Motor neuron (in vitro differentiated cells): ENCODE results near the gene CAV2. TPM values are rescaled to one million over a fixed set of nuclear protein-coding genes. Genes with fewer than 3 reads are reported as not detected.

Experiments
- ATAC-seq, 8 experiments: fragments of 200-7000 bp; cut with Tn5 transposase; replicated peaks in 6 of 8; 2 replicates each; pipeline ENCODE4 v1.8.0; 2021; ENCODE audit warnings: mild to moderate bottlenecking in 8 of 8, moderate library complexity in 8 of 8
- H3K27ac ChIP-seq, 2 donors: fragments of 250-450 bp; sonication (Bioruptor Pico); 2 replicates each; pipeline ENCODE4 v1.9.0; 2021; ENCODE audit warnings: antibody characterized with exemption in 2 of 2, mild to moderate bottlenecking in 2 of 2, moderate library complexity in 1 of 2
- H3K4me1 ChIP-seq, 2 donors: fragments of 250-450 bp; sonication (Bioruptor Pico); replicated peaks in 1 of 2; 2 replicates each; pipeline ENCODE4 v1.6.1; 2021; ENCODE audit warnings: antibody characterized with exemption in 2 of 2, mild to moderate bottlenecking in 2 of 2, moderate library complexity in 1 of 2
- H3K4me3 ChIP-seq, 5 donors: fragments of 250-450 bp; sonication (Bioruptor Pico); 2 replicates each; pipeline ENCODE4 v1.9.0; 2021; ENCODE audit warnings: antibody characterized with exemption in 5 of 5, mild to moderate bottlenecking in 5 of 5, moderate library complexity in 4 of 5
- WGBS, 10 experiments: fragments of 450-650 bp; shearing (Covaris generic); methylation state at CpG; one replicate each; pipeline ENCODE4 v1.0.0; 2022; 5-methylcytosine and 5-hydroxymethylcytosine counted together
- in situ Hi-C, 9 experiments: fragments of 400-800 bp; cut with MboI; loops; one replicate each; pipeline ENCODE4 v1.15.0; 2021; ENCODE audit warnings: low sequenced_read_pairs in 9 of 9, low pct_unique_long_range_greater_than_20kb in 2 of 9; ENCODE audit not compliant: unreplicated experiment in 9 of 9
- total RNA-seq, 8 experiments: library from RNA; unstranded; fragments of 300-600 nt; gene quantifications; 2 replicates each; pipeline versions ENCODE4 v1.2.3 to v1.2.4, GENCODE V29; 2022

Gene CAV2
- total RNA-seq, 8 experiments from 2014 or later: 2.3 to 37.3 (median 4.9) TPM

- 68 to 95% (median 82%) methylated on average over 2 to 5 of the region's 5 CpGs for WGBS, 10 experiments
- in situ Hi-C loops: loop anchor here in 3 of 9 experiments (25.0 kb wide), 1 partner anchor 239 kb away; no protein-coding TSS in a partner anchor
- H3K4me3 ChIP-seq: no peak overlapping the region
- no peak overlapping the region for H3K27ac ChIP-seq
- ATAC-seq: no peak
- H3K4me1 ChIP-seq: no peaks in the 10 kb centered on the region
These were observed 2.1 kb downstream of the CAV2 start for GRCh38 chr7:116501425-116502167.

- Histone ChIP-seq H3K4me3 (no peak overlapping the region), H3K27ac (no peak overlapping the region), H3K4me1 (no peaks in the 10 kb centered on the region)
- 80 to 100% (median 94%) methylated on average over 1 to 2 of the region's 2 CpGs; no CpG with 5 or more reads in 1 of the 10 experiments for WGBS, 10 experiments
- in situ Hi-C loops: loop anchor here in 3 of 9 experiments (25.0 kb wide), 1 partner anchor 240 kb away; no protein-coding TSS in a partner anchor
- no peak for ATAC-seq
These were observed 2.9 kb downstream of the CAV2 start for GRCh38 chr7:116502201-116503096.

DNA sequence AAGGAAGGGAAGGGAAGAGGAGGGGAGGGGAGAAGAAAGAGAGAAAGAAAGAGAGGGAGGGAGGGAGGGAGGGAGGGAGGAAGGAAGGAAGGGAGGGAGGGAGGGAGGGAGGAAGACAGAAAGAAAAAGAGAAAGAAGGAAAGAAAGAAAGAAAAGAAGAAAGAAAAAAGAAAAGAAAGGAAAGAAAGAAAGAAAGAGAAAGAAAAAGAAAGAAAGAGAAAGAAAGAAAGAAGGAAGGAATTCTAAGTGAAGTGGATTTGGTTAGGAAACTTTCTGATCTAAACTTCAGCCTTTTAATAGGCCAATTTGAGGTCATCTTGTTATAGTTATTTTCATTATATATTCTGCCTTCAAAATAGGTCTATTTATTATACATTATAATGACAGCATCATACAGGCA is 4.3 kb downstream of the CAV2 start:
- no peak for ATAC-seq
- Histone ChIP-seq H3K27ac (no peak overlapping the region), H3K4me1 (no peaks in the 10 kb centered on the region), H3K4me3 (no peak overlapping the region)
- in situ Hi-C loops: loop anchor here in 3 of 9 experiments (25.0 kb wide), 1 partner anchor 242 kb away; no protein-coding TSS in a partner anchor

GRCh38 chr7:116505278-116505677 is 5.7 kb downstream of the CAV2 start:
- WGBS, 10 experiments: 57 to 100% (median 93%) methylated on average over 1 to 2 of the region's 2 CpGs; no CpG with 5 or more reads in 4 of the 10 experiments
- Histone ChIP-seq H3K27ac (no peak overlapping the region), H3K4me1 (no peaks in the 10 kb centered on the region), H3K4me3 (no peak overlapping the region)
- in situ Hi-C loops: loop anchor here in 3 of 9 experiments (25.0 kb wide), 1 partner anchor 243 kb away; no protein-coding TSS in a partner anchor
- ATAC-seq: no peak

DNA sequence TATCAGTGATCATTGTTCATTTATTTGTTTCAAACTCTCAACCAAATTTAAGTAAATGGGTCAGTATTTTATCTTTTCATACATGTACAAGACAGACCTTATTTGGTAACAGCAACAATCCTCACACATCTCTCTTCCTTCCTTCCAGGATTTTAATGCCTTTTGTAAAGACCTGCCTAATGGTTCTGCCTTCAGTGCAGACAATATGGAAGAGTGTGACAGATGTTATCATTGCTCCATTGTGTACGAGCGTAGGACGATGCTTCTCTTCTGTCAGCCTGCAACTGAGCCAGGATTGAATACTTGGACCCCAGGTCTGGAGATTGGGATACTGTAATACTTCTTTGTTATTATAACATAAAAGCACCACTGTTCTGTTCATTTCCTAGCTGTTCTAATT is 6.3 kb downstream of the CAV2 start:
- ATAC-seq: no peak
- H3K27ac ChIP-seq: no peak overlapping the region
- H3K4me1 ChIP-seq: no peaks in the 10 kb centered on the region
- 36 to 100% (median 52%) methylated on average over 3 of the region's 3 CpGs; no CpG with 5 or more reads in 5 of the 10 experiments for WGBS, 10 experiments
- no peak overlapping the region for H3K4me3 ChIP-seq
- in situ Hi-C loops: loop anchor here in 3 of 9 experiments (25.0 kb wide), 1 partner anchor 244 kb away; no protein-coding TSS in a partner anchor

DNA sequence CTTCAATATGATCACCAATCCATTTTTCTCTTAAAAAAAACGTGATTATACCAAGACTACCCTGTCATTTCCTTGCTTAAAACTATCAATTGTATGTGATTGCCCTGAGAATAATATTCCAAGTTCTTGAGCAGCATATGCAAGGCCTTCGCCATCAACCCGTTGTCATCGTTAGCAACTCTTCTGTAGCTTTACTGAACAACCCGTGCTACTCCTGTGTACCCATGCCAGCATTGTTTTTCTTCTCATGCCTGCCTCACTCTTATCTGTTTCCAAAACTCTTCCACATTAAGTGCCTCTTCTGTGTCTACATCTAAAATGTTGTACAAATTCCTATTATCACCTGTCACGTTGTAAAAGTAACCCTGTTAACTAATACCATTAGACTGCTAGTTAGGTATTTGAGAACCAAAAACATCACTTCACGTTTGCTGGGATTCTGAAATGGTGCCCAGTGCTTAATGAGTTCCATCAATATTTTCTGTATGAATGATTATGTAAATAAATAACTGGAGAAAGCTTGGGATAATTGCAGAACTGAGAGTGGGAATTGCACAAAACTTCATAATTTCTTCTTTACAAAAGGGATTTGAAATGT is 10.5 kb downstream of the CAV2 start:
- in situ Hi-C loops: loop anchor here in 3 of 9 experiments (25.0 kb wide), 1 partner anchor 248 kb away; no protein-coding TSS in a partner anchor
- Histone ChIP-seq H3K4me1 (no peaks in the 10 kb centered on the region), H3K27ac (no peak overlapping the region), H3K4me3 (no peak overlapping the region)
- ATAC-seq: no peak
- WGBS, 10 experiments: 46 to 100% (median 94%) methylated on average over 3 to 7 of the region's 7 CpGs

GRCh38 chr7:116510795-116511194 is 11.3 kb downstream of the CAV2 start:
- no peak for ATAC-seq
- Histone ChIP-seq H3K4me1 (no peaks in the 10 kb centered on the region), H3K4me3 (no peak overlapping the region), H3K27ac (no peak overlapping the region)
- in situ Hi-C loops: loop anchor here in 3 of 9 experiments (25.0 kb wide), 1 partner anchor 248 kb away; no protein-coding TSS in a partner anchor

GRCh38 chr7:116511552-116512519 is 12.3 kb downstream of the CAV2 start:
- 68 to 100% (median 84%) methylated on average over 3 to 6 of the region's 12 CpGs; no CpG with 5 or more reads in 1 of the 10 experiments for WGBS, 10 experiments
- no peak overlapping the region for H3K27ac ChIP-seq
- ATAC-seq: peak in 5 of 8 experiments; percentile 32 to 79 (median 67)
- H3K4me1 ChIP-seq: no peaks in the 10 kb centered on the region
- in situ Hi-C loops: loop anchor here in 3 of 9 experiments (25.0 kb wide), 1 partner anchor 250 kb away; no protein-coding TSS in a partner anchor
- no peak overlapping the region for H3K4me3 ChIP-seq

- WGBS, 10 experiments: 71 to 100% (median 92%) methylated on average over 1 to 4 of the region's 4 CpGs; no CpG with 5 or more reads in 1 of the 10 experiments
- ATAC-seq: no peak
- Histone ChIP-seq H3K4me1 (no peaks in the 10 kb centered on the region), H3K4me3 (no peak overlapping the region), H3K27ac (no peak overlapping the region)
- in situ Hi-C loops: loop anchor here in 3 of 9 experiments (25.0 kb wide), 1 partner anchor 250 kb away; no protein-coding TSS in a partner anchor
These were observed 13.1 kb downstream of the CAV2 start for GRCh38 chr7:116512520-116513188.

GRCh38 chr7:116515584-116515983 is 16.0 kb downstream of the CAV2 start:
- no peak overlapping the region for H3K27ac ChIP-seq
- no peak for ATAC-seq
- in situ Hi-C loops: loop anchor here in 3 of 9 experiments (25.0 kb wide), 1 partner anchor 253 kb away; no protein-coding TSS in a partner anchor
- no peak overlapping the region for H3K4me3 ChIP-seq
- H3K4me1 ChIP-seq: no peaks in the 10 kb centered on the region

DNA sequence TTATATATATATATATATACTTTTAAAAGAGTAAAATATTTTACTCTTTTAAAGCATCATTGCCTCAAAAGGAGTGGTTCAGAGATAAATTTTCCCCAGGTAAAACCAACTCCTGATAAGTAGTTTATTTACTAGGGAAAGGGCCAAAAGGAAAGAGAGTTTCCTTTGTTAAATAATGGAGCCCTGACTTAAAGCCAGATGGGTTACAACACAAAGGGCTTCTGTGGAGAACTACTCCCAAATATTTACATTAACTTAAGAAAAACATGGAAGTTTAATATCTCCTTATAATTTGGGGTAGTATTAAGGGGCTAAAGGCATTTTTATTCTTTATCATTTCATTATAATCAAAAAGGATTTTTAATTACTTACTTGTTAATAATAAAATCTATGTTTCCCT is 16.8 kb downstream of the CAV2 start:
- Histone ChIP-seq H3K4me3 (no peak overlapping the region), H3K27ac (no peak overlapping the region), H3K4me1 (no peaks in the 10 kb centered on the region)
- in situ Hi-C loops: loop anchor here in 3 of 9 experiments (25.0 kb wide), 1 partner anchor 254 kb away; no protein-coding TSS in a partner anchor
- no peak for ATAC-seq
